Testis (tissue), 5 donors: ENCODE measurements around the gene NOP16. TPM values are rescaled to one million over a fixed set of nuclear protein-coding genes. Genes with fewer than 3 reads are reported as not detected.

Experiments used
- DNase-seq: peaks from one replicate; pipeline ENCODE4 v3.0.0-alpha.2; 2019
- H3K27ac ChIP-seq, 2 donors: fragments of 200-600 bp; sonication (generic); one replicate each; pipeline ENCODE4 v1.5.1; 2019
- H3K27me3 ChIP-seq: fragments of 200-600 bp; sonication (generic); one replicate; pipeline ENCODE4 v1.5.1; 2019
- H3K36me3 ChIP-seq: fragments of 200-600 bp; sonication (generic); one replicate; pipeline ENCODE4 v1.5.1; 2017; ENCODE audit warnings: low read depth; ENCODE audit errors: missing control alignments
- H3K4me1 ChIP-seq: fragments of 200-600 bp; sonication (generic); one replicate; pipeline ENCODE4 v1.5.1; 2019
- H3K4me3 ChIP-seq, 2 donors: fragments of 200-600 bp; sonication (generic); one replicate each; pipeline ENCODE4 v1.5.1; 2017 to 2019
- H3K9me3 ChIP-seq: fragments of 200-600 bp; sonication (generic); one replicate; pipeline ENCODE4 v1.5.1; 2017
- CTCF ChIP-seq, 3 experiments: fragments of 450-650 bp in 2 of 3; fragments of 200-600 bp in 1 of 3; sonication (generic) in 1 of 3; IDR thresholded peaks; one replicate each; pipeline ENCODE4 v1.5.1; 2016 to 2019; ENCODE audit warnings: antibody characterized with exemption in 3 of 3, mild to moderate bottlenecking in 2 of 3, moderate library complexity in 1 of 3
- POLR2A ChIP-seq: fragments of 450-650 bp; IDR thresholded peaks from one replicate; pipeline ENCODE4 v1.6.1; 2017; ENCODE audit warnings: antibody characterized with exemption, mild to moderate bottlenecking, moderate library complexity
- WGBS, 2 donors: methylation state at CpG; one replicate each; pipeline ENCODE4 v1.1.5; 2018; 5-methylcytosine and 5-hydroxymethylcytosine counted together
- intact Hi-C: fragments of 100-400 bp; cut with DNase I; formaldehyde crosslinking; loops from one replicate; pipeline ENCODE4 v1.15.1; 2023; ENCODE audit warnings: low total_unique reads
- long read RNA-seq, 2 donors: transcript quantifications; one replicate each; lab custom pipeline, GENCODE V29; 2026
- polyA plus RNA-seq: library from polyadenylated mRNA; stranded (reverse); fragments of 350-450 nt; fragmentation: Illumina TruSeq; extraction: RNeasy Lipid Tissue Mini Kit (QIAGEN cat#74804); gene quantifications from one replicate; pipeline ENCODE4 v1.2.3, GENCODE V29; 2014; ENCODE audit warnings: low read depth, low replicate concordance; ENCODE audit not compliant: insufficient read depth
- total RNA-seq, 2 donors: library from RNA; depleted of rRNA; stranded (reverse); fragments of >200 nt; gene quantifications; one replicate each; pipeline ENCODE4 v1.2.3, GENCODE V29; 2016

The NOP16 gene
- total RNA-seq (10 to 100 TPM; 19.1 to 19.2 TPM), polyA plus RNA-seq (23.6 TPM)
- long read RNA-seq, donor 1, transcript NOP16-207 (5 exons, 1,258 nt), result major isoform, 18 of 405 reads
- long read RNA-seq, donor 1, transcript NOP16-211 (5 exons, 954 nt), result minor isoform, 12 of 405 reads
- long read RNA-seq, donor 1, partial matches to known transcripts, result 374 of 405 reads
- long read RNA-seq, donor 1, other reads (novel, unspliced or antisense), result 0 of 405 reads
- long read RNA-seq, donor 2, transcript NOP16-207 (5 exons, 1,258 nt), result major isoform, 11 of 16 reads
- long read RNA-seq, donor 2, partial matches to known transcripts, result 0 of 16 reads
- long read RNA-seq, donor 2, other reads (novel, unspliced or antisense), result 0 of 16 reads

- Histone ChIP-seq H3K27ac (peak within 1 kb of the TSS; percentile 89 to 96), H3K27me3 (no peaks in the 10 kb centered on the region), H3K4me1 (peaks cover 13% of the 10 kb centered on the region), H3K4me3 (peak within 1 kb of the TSS; percentile 73 to 74), H3K36me3 (no peaks in the 10 kb centered on the region), H3K9me3 (no peaks in the 10 kb centered on the region)
- 0 to 1% methylated on average over 28 to 47 of the region's 47 CpGs for WGBS, 2 donors
- TF ChIP-seq CTCF (IDR thresholded peaks at IDR 0.05), result peak in 1 of 3 experiments; percentile 31
- TF ChIP-seq POLR2A, result no peak
- intact Hi-C loops, result no loop called here
- peak; percentile 99 for DNase-seq
These were observed at the start of gene NOP16, which contains the start of gene HIGD2A for GRCh38 chr5:176388444-176389134. Gene NOP16 (minus strand): TSS chr5:176388598. CDS start chr5:176388539, 59 bp downstream. Gene HIGD2A (plus strand): TSS chr5:176388751. CDS start chr5:176388820, 69 bp downstream.

- no peaks in the 10 kb centered on the region for H3K4me1 ChIP-seq
- no peaks in the 10 kb centered on the region for H3K9me3 ChIP-seq
- no peaks in the 10 kb centered on the region for H3K36me3 ChIP-seq
- DNase-seq, result no peak
- intact Hi-C loops, result no loop called here
- H3K27ac ChIP-seq, result no peak overlapping the region
- H3K27me3 ChIP-seq, result no peaks in the 10 kb centered on the region
- TF ChIP-seq POLR2A, result no peak
- TF ChIP-seq CTCF (IDR thresholded peaks at IDR 0.05), result no peak
- 64 to 74% methylated on average over 5 of the region's 5 CpGs for WGBS, 2 donors
- no peak overlapping the region for H3K4me3 ChIP-seq
These were observed 48.3 kb upstream of the NOP16 start for GRCh38 chr5:176436656-176437055.

- Histone ChIP-seq H3K36me3 (no peaks in the 10 kb centered on the region), H3K4me1 (no peaks in the 10 kb centered on the region), H3K27ac (no peak overlapping the region), H3K9me3 (no peaks in the 10 kb centered on the region), H3K27me3 (no peaks in the 10 kb centered on the region), H3K4me3 (no peak overlapping the region)
- no peak for DNase-seq
- WGBS, 2 donors, result 84 to 88% methylated on average over 5 of the region's 5 CpGs
- TF ChIP-seq POLR2A, result no peak
- no peak for TF ChIP-seq CTCF (IDR thresholded peaks at IDR 0.05)
- intact Hi-C loops, result no loop called here
These were observed 44.3 kb upstream of the NOP16 start for GRCh38 chr5:176432707-176433106.

GRCh38 chr5:176429972-176430371 lies 41.6 kb upstream of the NOP16 start:
- WGBS, 2 donors, result 73 to 76% methylated on average over 4 of the region's 4 CpGs
- Histone ChIP-seq H3K27me3 (no peaks in the 10 kb centered on the region), H3K27ac (no peak overlapping the region), H3K4me3 (no peak overlapping the region), H3K4me1 (no peaks in the 10 kb centered on the region), H3K36me3 (no peaks in the 10 kb centered on the region), H3K9me3 (no peaks in the 10 kb centered on the region)
- TF ChIP-seq POLR2A (no peak), CTCF (IDR thresholded peaks at IDR 0.05) (no peak)
- no peak for DNase-seq
- intact Hi-C loops, result no loop called here
